Esophagus squamous epithelium (tissue), 5 donors: ENCODE measurements around the gene GULP1. TPM values are rescaled to one million over a fixed set of nuclear protein-coding genes. Genes with fewer than 3 reads are reported as not detected.

ENCODE experiments used
- DNase-seq: peaks from one replicate; lab custom pipeline; 2025; lab: John Stamatoyannopoulos, UW
- H3K27ac ChIP-seq, 4 donors: fragments of 200-600 bp; sonication (generic); one replicate each; pipeline ENCODE4 v1.5.1; 2016 to 2019; ENCODE audit warnings: mild to moderate bottlenecking in 1 of 4
- H3K27me3 ChIP-seq, 4 donors: fragments of 200-600 bp; sonication (generic); 1 replicate in 3 of 4; 2 replicates in 1 of 4; pipeline versions ENCODE4 v1.5.1 to v1.6.0; 2017 to 2021; ENCODE audit warnings: antibody characterized with exemption in 1 of 4
- H3K36me3 ChIP-seq, 3 donors: fragments of 200-600 bp; sonication (generic); one replicate each; pipeline ENCODE4 v1.5.1; 2016 to 2019
- H3K4me1 ChIP-seq, 3 donors: fragments of 200-600 bp; sonication (generic); one replicate each; pipeline ENCODE4 v1.5.1; 2017 to 2019
- H3K4me3 ChIP-seq, 4 donors: fragments of 200-600 bp; sonication (generic); 1 replicate in 3 of 4; 2 replicates in 1 of 4; pipeline ENCODE4 v1.5.1; 2016 to 2019; ENCODE audit warnings: mild to moderate bottlenecking in 2 of 4, moderate library complexity in 1 of 4
- H3K9me3 ChIP-seq, 3 donors: fragments of 200-600 bp; sonication (generic); one replicate each; pipeline ENCODE4 v1.5.1; 2016 to 2019
- CTCF ChIP-seq, 6 experiments: fragments of 450-650 bp in 4 of 6; fragments of 200-600 bp in 2 of 6; sonication (generic) in 2 of 6; IDR thresholded peaks; one replicate each; pipeline ENCODE4 v1.5.1; 2016 to 2019; ENCODE audit warnings: antibody characterized with exemption in 6 of 6, mild to moderate bottlenecking in 4 of 6, moderate library complexity in 4 of 6
- POLR2A ChIP-seq, 4 donors: fragments of 450-650 bp; IDR thresholded peaks; one replicate each; pipeline ENCODE4 v1.6.1; 2017; ENCODE audit warnings: antibody characterized with exemption in 4 of 4, mild to moderate bottlenecking in 4 of 4, moderate library complexity in 3 of 4
- WGBS, 2 donors: methylation state at CpG; one replicate each; pipeline ENCODE4 v1.1.5; 2018; 5-methylcytosine and 5-hydroxymethylcytosine counted together
- intact Hi-C: fragments of 100-400 bp; cut with DNase I; formaldehyde crosslinking; loops from one replicate; pipeline ENCODE4 v1.15.0; 2022
- total RNA-seq, 4 donors: library from RNA; depleted of rRNA; stranded (reverse); fragments of >200 nt; gene quantifications; one replicate each; pipeline ENCODE4 v1.1.0, GENCODE V29; 2016
- donor health status: DM: yes; HTN: yes; CAD: no.

The GULP1 gene
- total RNA-seq, 4 donors from 2014 or later: 10.4 to 39.3 (median 24.2) TPM

- no peak overlapping the region for H3K4me3 ChIP-seq
- TF ChIP-seq POLR2A (IDR thresholded peaks at IDR 0.05): no peak
- no peak for TF ChIP-seq CTCF (IDR thresholded peaks at IDR 0.05)
- no peak overlapping the region for H3K27ac ChIP-seq
- peaks cover 0 to 4% (median 0%) of the 10 kb centered on the region in 3 donors for H3K9me3 ChIP-seq
- intact Hi-C loops: no loop called here
- H3K27me3 ChIP-seq: no peaks in the 10 kb centered on the region
- peaks cover 0 to 4% (median 0%) of the 10 kb centered on the region in 3 donors for H3K4me1 ChIP-seq
- H3K36me3 ChIP-seq: no peaks in the 10 kb centered on the region
- 41 to 50% methylated on average over 2 of the region's 2 CpGs for WGBS, 2 donors
- DNase-seq: no peak
Measured at GRCh38 chr2:188414411-188414810, 122.7 kb downstream of the GULP1 start.

DNA sequence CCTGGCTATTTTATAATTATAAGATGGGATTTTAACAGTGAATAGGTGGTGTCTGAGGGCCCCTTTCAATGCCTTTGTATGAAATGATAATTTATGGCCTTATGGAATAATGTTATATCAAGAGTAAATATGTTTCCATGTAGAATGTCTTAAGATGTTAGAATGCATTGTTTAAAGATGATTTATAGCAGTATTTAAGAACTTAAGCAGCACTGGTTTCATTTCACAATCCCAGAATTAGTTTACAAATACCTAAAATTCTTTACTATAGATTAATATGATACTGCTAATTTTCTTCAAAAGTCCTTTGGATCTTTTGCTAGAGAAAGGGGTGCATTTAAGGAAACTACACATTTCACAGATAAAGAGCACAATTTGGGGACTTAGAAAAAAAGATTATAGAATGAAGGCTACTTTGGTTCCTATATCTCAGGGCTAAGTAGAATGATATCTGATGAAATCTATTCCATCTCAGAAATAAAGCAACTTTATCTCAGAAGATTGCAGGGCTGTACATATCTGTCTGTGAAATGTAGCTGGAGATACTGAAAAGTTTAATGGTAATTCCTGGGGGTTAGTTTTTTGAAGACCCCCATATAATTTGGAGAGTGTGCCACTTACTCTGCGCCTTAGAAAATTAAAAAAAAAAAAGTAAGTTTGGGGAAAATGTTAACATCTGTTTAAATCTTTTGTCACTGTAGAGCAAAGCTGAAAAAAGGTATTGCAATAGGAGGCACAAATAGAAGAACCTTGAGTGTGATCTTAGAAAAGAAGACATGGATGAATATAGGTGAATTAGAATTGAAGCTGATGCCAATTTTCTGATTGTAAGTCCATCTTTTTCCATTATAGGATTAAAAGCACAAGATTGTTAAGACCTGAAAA lies 123.4 kb downstream of the GULP1 start:
- H3K4me1 ChIP-seq: peaks cover 0 to 4% (median 0%) of the 10 kb centered on the region in 3 donors
- intact Hi-C loops: no loop called here
- peaks cover 0 to 4% (median 0%) of the 10 kb centered on the region in 3 donors for H3K9me3 ChIP-seq
- no peaks in the 10 kb centered on the region for H3K27me3 ChIP-seq
- no peaks in the 10 kb centered on the region for H3K36me3 ChIP-seq
- no peak for DNase-seq
- no peak overlapping the region for H3K4me3 ChIP-seq
- no peak overlapping the region for H3K27ac ChIP-seq
- WGBS, 2 donors: 84 to 89% methylated on average over 1 of the region's 1 CpG
- no peak for TF ChIP-seq POLR2A (IDR thresholded peaks at IDR 0.05)
- no peak for TF ChIP-seq CTCF (IDR thresholded peaks at IDR 0.05)

DNA sequence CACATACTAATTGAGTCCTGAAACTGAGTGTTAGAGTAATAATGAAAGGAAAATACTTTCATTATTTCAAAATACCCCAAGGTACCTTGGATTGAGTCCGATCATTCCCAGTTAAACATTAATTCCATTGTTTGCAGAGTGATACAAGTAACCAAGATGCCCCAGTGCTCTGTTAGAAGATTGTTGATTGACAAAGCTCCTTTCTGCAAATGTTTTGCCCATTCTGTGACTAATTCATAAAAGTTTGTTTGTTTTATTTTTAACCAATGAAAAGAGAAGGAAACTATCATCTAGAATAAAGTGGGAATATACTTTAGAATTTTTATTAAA lies 124.0 kb downstream of the GULP1 start:
- Histone ChIP-seq H3K36me3 (no peaks in the 10 kb centered on the region), H3K27me3 (no peaks in the 10 kb centered on the region), H3K27ac (no peak overlapping the region), H3K4me1 (peaks cover 0 to 4% (median 0%) of the 10 kb centered on the region in 3 donors), H3K4me3 (no peak overlapping the region), H3K9me3 (peaks cover 0 to 4% (median 0%) of the 10 kb centered on the region in 3 donors)
- DNase-seq: no peak
- WGBS, 2 donors: 72 to 83% methylated on average over 1 of the region's 1 CpG
- intact Hi-C loops: no loop called here
- TF ChIP-seq CTCF (IDR thresholded peaks at IDR 0.05) (no peak), POLR2A (IDR thresholded peaks at IDR 0.05) (no peak)

GRCh38 chr2:188416367-188416766 lies 124.7 kb downstream of the GULP1 start:
- H3K4me1 ChIP-seq: peaks cover 0 to 4% (median 0%) of the 10 kb centered on the region in 3 donors
- no peak for TF ChIP-seq POLR2A (IDR thresholded peaks at IDR 0.05)
- no peak for TF ChIP-seq CTCF (IDR thresholded peaks at IDR 0.05)
- intact Hi-C loops: no loop called here

DNA sequence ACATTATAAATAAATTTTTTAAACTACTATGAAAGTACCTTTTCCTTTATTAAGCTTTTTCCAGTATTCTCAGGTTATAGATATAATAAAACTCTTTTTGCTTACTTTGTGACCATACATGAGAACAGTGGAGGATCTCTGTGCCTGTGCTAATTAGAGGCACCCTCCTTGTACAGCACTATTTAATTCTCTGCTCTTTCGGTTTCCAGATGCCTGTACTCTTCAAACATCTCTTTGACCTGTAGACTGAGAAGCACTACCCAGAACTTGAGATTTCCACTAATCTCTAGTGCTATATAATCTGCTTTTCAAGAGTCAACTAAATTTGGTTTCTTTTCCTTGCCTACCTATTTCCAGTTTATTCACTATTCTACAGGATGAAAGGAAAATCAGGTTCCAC lies 131.1 kb downstream of the GULP1 start:
- no peak overlapping the region for H3K4me3 ChIP-seq
- intact Hi-C loops: no loop called here
- 61 to 88% methylated on average over 1 of the region's 1 CpG for WGBS, 2 donors
- H3K36me3 ChIP-seq: no peaks in the 10 kb centered on the region
- no peak for TF ChIP-seq POLR2A (IDR thresholded peaks at IDR 0.05)
- no peak for TF ChIP-seq CTCF (IDR thresholded peaks at IDR 0.05)
- no peaks in the 10 kb centered on the region for H3K4me1 ChIP-seq
- DNase-seq: no peak
- H3K27me3 ChIP-seq: no peaks in the 10 kb centered on the region
- no peaks in the 10 kb centered on the region for H3K9me3 ChIP-seq
- no peak overlapping the region for H3K27ac ChIP-seq

More at GRCh38 chr2:188416367-188416766, 124.7 kb downstream of the GULP1 start:
- no peak for DNase-seq
- Histone ChIP-seq H3K27ac (no peak overlapping the region), H3K27me3 (no peaks in the 10 kb centered on the region), H3K36me3 (no peaks in the 10 kb centered on the region), H3K4me3 (no peak overlapping the region), H3K9me3 (no peaks in the 10 kb centered on the region)
